Measurements from ENCODE around the gene FANCE.
A peak's percentile ranks its signal among the peaks of the same experiment; 100 is the strongest.

Gene FANCE

GRCh38 chr6:35468980-35469750 is 17.0 kb downstream of the FANCE start:
- no peak for DNase-seq (ENCODE audit: low spot score)

GRCh38 chr6:35469751-35470662 is 17.9 kb downstream of the FANCE start:
- peak; percentile 44 for DNase-seq (ENCODE audit: low spot score)

- no peak for DNase-seq (ENCODE audit: low spot score)
Observed at GRCh38 chr6:35470663-35471120, 18.6 kb downstream of the FANCE start.

- DNase-seq (ENCODE audit: low spot score), result no peak
Observed at GRCh38 chr6:35471836-35472345, 19.8 kb downstream of the FANCE start.

GRCh38 chr6:35473075-35473849 is 21.1 kb downstream of the FANCE start:
- DNase-seq (ENCODE audit: low spot score), result no peak

GRCh38 chr6:35473850-35474130 is 21.7 kb downstream of the FANCE start:
- no peak for DNase-seq (ENCODE audit: low spot score)

GRCh38 chr6:35474131-35474941 is 22.2 kb downstream of the FANCE start:
- no peak for DNase-seq (ENCODE audit: low spot score)

- DNase-seq (ENCODE audit: low spot score), result no peak
Observed at GRCh38 chr6:35474942-35475570, 22.9 kb downstream of the FANCE start.

- DNase-seq (ENCODE audit: low spot score), result no peak
Observed at GRCh38 chr6:35475573-35475972, 23.4 kb downstream of the FANCE start.

GRCh38 chr6:35476004-35476403 is 23.9 kb downstream of the FANCE start:
- no peak for DNase-seq (ENCODE audit: low spot score)

- no peak for DNase-seq (ENCODE audit: low spot score)
Observed at GRCh38 chr6:35477028-35477427, 24.9 kb downstream of the FANCE start.

- DNase-seq (ENCODE audit: low spot score), result no peak
Observed at GRCh38 chr6:35477551-35478179, 25.5 kb downstream of the FANCE start.

- DNase-seq (ENCODE audit: low spot score), result no peak
Observed at GRCh38 chr6:35478259-35478658, 26.1 kb downstream of the FANCE start.

- no peak for DNase-seq (ENCODE audit: low spot score)
Observed at GRCh38 chr6:35480176-35480575, 28.0 kb downstream of the FANCE start.

GRCh38 chr6:35481226-35481625 is 29.1 kb downstream of the FANCE start:
- DNase-seq (ENCODE audit: low spot score), result no peak

GRCh38 chr6:35483062-35483461 is 30.9 kb downstream of the FANCE start:
- DNase-seq (ENCODE audit: low spot score), result no peak

- DNase-seq (ENCODE audit: low spot score), result no peak
Observed at GRCh38 chr6:35483490-35483889, 31.4 kb downstream of the FANCE start.

- no peak for DNase-seq (ENCODE audit: low spot score)
Observed at GRCh38 chr6:35483893-35484645, 31.9 kb downstream of the FANCE start.

GRCh38 chr6:35484921-35485392 is 32.8 kb downstream of the FANCE start:
- DNase-seq (ENCODE audit: low spot score), result no peak

Data from activated CD4-positive, alpha-beta T cell treated with anti-CD3 and anti-CD28 coated beads, Interleukin-2, Interleukin-4, amounts not matched to agents 100 ng/mL and 50 ng/mL, durations not matched to agents 16 hours and 8 hours (primary cell).